ENCODE data around the gene GSG1L.
"Not testable (repeated sequence)": the region's sequence is repeated elsewhere in the genome, so short reads cannot be mapped to it uniquely, and the experiment has no call there.

The GSG1L gene

GRCh38 chr16:27746076-27746855 lies 317.2 kb downstream of the GSG1L start:
- no peak for DNase-seq

GRCh38 chr16:27745348-27745747 lies 318.2 kb downstream of the GSG1L start:
- DNase-seq = no peak

- DNase-seq = no peak
These were observed 319.6 kb downstream of the GSG1L start for GRCh38 chr16:27743963-27744362.

- not testable (repeated sequence) for DNase-seq
These were observed 320.5 kb downstream of the GSG1L start for GRCh38 chr16:27743001-27743400.

GRCh38 chr16:27742333-27742732 lies 321.2 kb downstream of the GSG1L start:
- no peak for DNase-seq

GRCh38 chr16:27740496-27741201 lies 322.9 kb downstream of the GSG1L start:
- no peak for DNase-seq

GRCh38 chr16:27739606-27740357 lies 323.7 kb downstream of the GSG1L start:
- no peak for DNase-seq

GRCh38 chr16:27738596-27738995 lies 324.9 kb downstream of the GSG1L start:
- no peak for DNase-seq
